HG03439 (cell line): ENCODE results near the gene FBXW8.

Experiments used
- ATAC-seq: cut with Tn5 transposase; IDR thresholded peaks from one replicate; pipeline ENCODE4 v1.9.1; 2021; ENCODE audit warnings: mild to moderate bottlenecking, moderate library complexity; ENCODE audit not compliant: unreplicated experiment

FBXW8 gene

GRCh38 chr12:116984098-116984497 is 73.3 kb downstream of the FBXW8 start:
- no peak for ATAC-seq

GRCh38 chr12:116990329-116990728 is 79.6 kb downstream of the FBXW8 start:
- no peak for ATAC-seq

GRCh38 chr12:116990971-116991966 is 80.5 kb downstream of the FBXW8 start:
- no peak for ATAC-seq

- no peak for ATAC-seq
These were observed 85.3 kb downstream of the FBXW8 start for GRCh38 chr12:116996093-116996492.

- no peak for ATAC-seq
These were observed 85.9 kb downstream of the FBXW8 start for GRCh38 chr12:116996621-116997020.

GRCh38 chr12:116999066-116999465 is 88.3 kb downstream of the FBXW8 start:
- no peak for ATAC-seq

GRCh38 chr12:117000316-117000715 is 89.6 kb downstream of the FBXW8 start:
- ATAC-seq: no peak

- ATAC-seq: no peak
These were observed 91.5 kb downstream of the FBXW8 start for GRCh38 chr12:117002051-117002817.

- ATAC-seq: no peak
These were observed 93.2 kb downstream of the FBXW8 start for GRCh38 chr12:117003883-117004404.

GRCh38 chr12:117005417-117006046 is 94.8 kb downstream of the FBXW8 start:
- no peak for ATAC-seq

- no peak for ATAC-seq
These were observed 95.6 kb downstream of the FBXW8 start for GRCh38 chr12:117006333-117006732.

GRCh38 chr12:117007577-117007976 is 96.8 kb downstream of the FBXW8 start:
- no peak for ATAC-seq

GRCh38 chr12:117009759-117010158 is 99.0 kb downstream of the FBXW8 start:
- ATAC-seq: no peak

GRCh38 chr12:117010693-117011451 is 100.1 kb downstream of the FBXW8 start:
- no peak for ATAC-seq

- ATAC-seq: no peak
These were observed 101.4 kb downstream of the FBXW8 start for GRCh38 chr12:117011988-117012805.

GRCh38 chr12:117013726-117014125 is 103.0 kb downstream of the FBXW8 start:
- ATAC-seq: no peak

- no peak for ATAC-seq
These were observed 103.7 kb downstream of the FBXW8 start for GRCh38 chr12:117014342-117014887.

GRCh38 chr12:117015811-117016210 is 105.1 kb downstream of the FBXW8 start:
- ATAC-seq: no peak

GRCh38 chr12:117017807-117018206 is 107.1 kb downstream of the FBXW8 start:
- ATAC-seq: no peak
